Right lobe of liver (tissue), 4 donors: ENCODE measurements around the gene MAD2L1BP.

Experiments used
- POLR2A ChIP-seq: fragments of 450-650 bp; IDR thresholded peaks from one replicate; pipeline ENCODE4 v1.6.1; 2017; ENCODE audit warnings: antibody characterized with exemption, mild to moderate bottlenecking
- TF ChIP-seq, protein P1 (sequence below), 4 donors: fragments of 200-600 bp in 3 of 4; fragments of 450-650 bp in 1 of 4; IDR thresholded peaks; one replicate each; pipeline versions ENCODE4 v1.5.1 to v1.8.0; 2016 to 2022; ENCODE audit warnings: antibody characterized with exemption in 4 of 4, mild to moderate bottlenecking in 2 of 4
- donor health status: DM: no; HTN: no; CAD: no.
- donor health status: DM: no; HTN: no; CAD: no.
- donor health status: DM: no; HTN: yes; CAD: no.

- no peak for TF ChIP-seq POLR2A
- TF ChIP-seq, protein P1, sequence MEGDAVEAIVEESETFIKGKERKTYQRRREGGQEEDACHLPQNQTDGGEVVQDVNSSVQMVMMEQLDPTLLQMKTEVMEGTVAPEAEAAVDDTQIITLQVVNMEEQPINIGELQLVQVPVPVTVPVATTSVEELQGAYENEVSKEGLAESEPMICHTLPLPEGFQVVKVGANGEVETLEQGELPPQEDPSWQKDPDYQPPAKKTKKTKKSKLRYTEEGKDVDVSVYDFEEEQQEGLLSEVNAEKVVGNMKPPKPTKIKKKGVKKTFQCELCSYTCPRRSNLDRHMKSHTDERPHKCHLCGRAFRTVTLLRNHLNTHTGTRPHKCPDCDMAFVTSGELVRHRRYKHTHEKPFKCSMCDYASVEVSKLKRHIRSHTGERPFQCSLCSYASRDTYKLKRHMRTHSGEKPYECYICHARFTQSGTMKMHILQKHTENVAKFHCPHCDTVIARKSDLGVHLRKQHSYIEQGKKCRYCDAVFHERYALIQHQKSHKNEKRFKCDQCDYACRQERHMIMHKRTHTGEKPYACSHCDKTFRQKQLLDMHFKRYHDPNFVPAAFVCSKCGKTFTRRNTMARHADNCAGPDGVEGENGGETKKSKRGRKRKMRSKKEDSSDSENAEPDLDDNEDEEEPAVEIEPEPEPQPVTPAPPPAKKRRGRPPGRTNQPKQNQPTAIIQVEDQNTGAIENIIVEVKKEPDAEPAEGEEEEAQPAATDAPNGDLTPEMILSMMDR (IDR thresholded peaks at IDR 0.05) = no peak
Observed at GRCh38 chr6:43647613-43648012, 12.0 kb downstream of the MAD2L1BP start.
